Measurements from ENCODE around the gene USP38. TPM values are rescaled to one million over a fixed set of nuclear protein-coding genes. Genes with fewer than 3 reads are reported as not detected.

Gene USP38
- total and polyA plus RNA-seq, 2 donors (not counting 1 experiment from before 2014, with no cell fraction given), result 9.6 to 23.9 TPM

DNA sequence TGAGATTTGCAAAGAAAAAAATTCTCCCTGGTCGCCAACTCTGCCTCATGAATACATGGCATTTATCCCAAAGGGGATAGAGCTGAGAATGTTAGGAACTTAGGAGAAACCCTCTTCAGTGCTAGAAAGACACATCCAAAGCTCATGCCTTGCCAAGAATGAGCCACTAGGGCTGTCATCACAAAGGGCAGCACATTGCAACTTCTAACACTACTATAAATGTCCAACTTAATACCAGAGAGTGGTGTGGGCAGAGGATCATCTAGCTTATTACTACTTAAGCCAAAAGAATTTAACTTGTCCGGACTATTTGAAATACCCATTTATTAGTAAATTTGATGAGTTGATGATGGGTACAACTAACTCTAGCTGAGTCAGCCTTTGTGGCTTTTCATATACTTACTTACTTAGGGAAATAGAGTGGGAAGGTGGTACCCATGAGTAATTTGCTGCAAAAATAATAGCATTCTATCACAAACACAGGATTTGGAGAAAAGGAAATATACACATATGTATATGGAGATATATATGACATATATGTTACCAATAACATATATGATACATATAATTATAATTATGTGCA, 85.6 kb downstream of the USP38 start:
- Histone ChIP-seq H3K79me2 (ENCODE audit: control insufficient read depth, insufficient read depth, low read length) (no peaks in the 10 kb centered on the region), H3K4me2 (replicated peaks; ENCODE audit: low read depth, low read length, poor library complexity, severe bottlenecking) (no peak overlapping the region), H3K4me1 (ENCODE audit: control insufficient read depth in 2 of 2, insufficient read depth in 2 of 2, low read length in 2 of 2) (no peaks in the 10 kb centered on the region), H3K9me3 (ENCODE audit: control extremely low read depth in 1 of 3, control insufficient read depth in 2 of 3, insufficient read depth in 1 of 3, low read length in 2 of 3) (peaks cover 0 to 26% (median 8%) of the 10 kb centered on the region in 3 donors), H3K27ac (ENCODE audit: low read length in 2 of 2) (no peak overlapping the region), H3K27me3 (replicated peaks in 1 of 4; ENCODE audit: control extremely low read depth in 1 of 4, control insufficient read depth in 3 of 4, insufficient read depth in 4 of 4, low read length in 3 of 4) (no peaks in the 10 kb centered on the region), H4K20me1 (ENCODE audit: control insufficient read depth, insufficient read depth, low read length, poor library complexity, severe bottlenecking) (no peaks in the 10 kb centered on the region), H3K4me3 (ENCODE audit: control extremely low read depth in 1 of 5, extremely low read depth in 1 of 5, insufficient read depth in 1 of 5, low read depth in 2 of 5, low read length in 4 of 5) (no peak overlapping the region), H3K9ac (ENCODE audit: low read length) (no peak overlapping the region), H2AFZ (ENCODE audit: insufficient read depth, low read depth, low read length, poor library complexity, severe bottlenecking) (no peak overlapping the region), H3K36me3 (replicated peaks in 1 of 2; ENCODE audit: control extremely low read depth in 1 of 2, control insufficient read depth in 1 of 2, extremely low read depth in 1 of 2, insufficient read depth in 2 of 2, low read length in 1 of 2) (no peaks in the 10 kb centered on the region)
- DNase-seq (no peak), ATAC-seq (ENCODE audit: low read depth) (no peak)
- H3K27ac Mint-ChIP-seq, result no peak overlapping the region
- ChIA-PET POLR2A (no interaction called here), CTCF (no interaction called here)
- no CpG with 5 or more reads among the region's 2 CpGs for WGBS (ENCODE audit: insufficient coverage)
- H3K9me3 Mint-ChIP-seq (ENCODE audit: insufficient read depth), result peaks cover 8% of the 10 kb centered on the region
- no peak overlapping the region for H3K4me3 Mint-ChIP-seq
- TF ChIP-seq EZH2 (IDR thresholded peaks at IDR 0.05; ENCODE audit: borderline replicate concordance, insufficient read depth, low read depth, low read length, poor library complexity, severe bottlenecking), result no peak
- TF ChIP-seq, protein P1, sequence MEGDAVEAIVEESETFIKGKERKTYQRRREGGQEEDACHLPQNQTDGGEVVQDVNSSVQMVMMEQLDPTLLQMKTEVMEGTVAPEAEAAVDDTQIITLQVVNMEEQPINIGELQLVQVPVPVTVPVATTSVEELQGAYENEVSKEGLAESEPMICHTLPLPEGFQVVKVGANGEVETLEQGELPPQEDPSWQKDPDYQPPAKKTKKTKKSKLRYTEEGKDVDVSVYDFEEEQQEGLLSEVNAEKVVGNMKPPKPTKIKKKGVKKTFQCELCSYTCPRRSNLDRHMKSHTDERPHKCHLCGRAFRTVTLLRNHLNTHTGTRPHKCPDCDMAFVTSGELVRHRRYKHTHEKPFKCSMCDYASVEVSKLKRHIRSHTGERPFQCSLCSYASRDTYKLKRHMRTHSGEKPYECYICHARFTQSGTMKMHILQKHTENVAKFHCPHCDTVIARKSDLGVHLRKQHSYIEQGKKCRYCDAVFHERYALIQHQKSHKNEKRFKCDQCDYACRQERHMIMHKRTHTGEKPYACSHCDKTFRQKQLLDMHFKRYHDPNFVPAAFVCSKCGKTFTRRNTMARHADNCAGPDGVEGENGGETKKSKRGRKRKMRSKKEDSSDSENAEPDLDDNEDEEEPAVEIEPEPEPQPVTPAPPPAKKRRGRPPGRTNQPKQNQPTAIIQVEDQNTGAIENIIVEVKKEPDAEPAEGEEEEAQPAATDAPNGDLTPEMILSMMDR (IDR thresholded peaks at IDR 0.05), result no peak
- intact Hi-C loops (cut with micrococcal nuclease), result no loop called here
- peaks cover 12% of the 10 kb centered on the region for H3K27me3 Mint-ChIP-seq
- no peaks in the 10 kb centered on the region for H3K4me1 Mint-ChIP-seq

Other genes starting within 250 kb of the USP38 start
- 10.8 and 15.5 TPM in 2 replicates for gene GAB1, start 152.0 kb downstream of the USP38 start, total RNA-seq
- 4.7 and 6.2 TPM in 2 replicates for gene GAB1, start 152.0 kb downstream of the USP38 start, polyA plus RNA-seq

Measured in B cell (primary cell).